GM19467 (cell line): Measurements from ENCODE around the gene DOCK2.
"Not testable (repeated sequence)": the region's sequence is repeated elsewhere in the genome, so short reads cannot be mapped to it uniquely, and the experiment has no call there.

Experiments used
- ATAC-seq: cut with Tn5 transposase; IDR thresholded peaks from one replicate; pipeline ENCODE4 v1.9.1; 2021; ENCODE audit warnings: mild to moderate bottlenecking, moderate library complexity; ENCODE audit not compliant: unreplicated experiment

DOCK2 gene

DNA sequence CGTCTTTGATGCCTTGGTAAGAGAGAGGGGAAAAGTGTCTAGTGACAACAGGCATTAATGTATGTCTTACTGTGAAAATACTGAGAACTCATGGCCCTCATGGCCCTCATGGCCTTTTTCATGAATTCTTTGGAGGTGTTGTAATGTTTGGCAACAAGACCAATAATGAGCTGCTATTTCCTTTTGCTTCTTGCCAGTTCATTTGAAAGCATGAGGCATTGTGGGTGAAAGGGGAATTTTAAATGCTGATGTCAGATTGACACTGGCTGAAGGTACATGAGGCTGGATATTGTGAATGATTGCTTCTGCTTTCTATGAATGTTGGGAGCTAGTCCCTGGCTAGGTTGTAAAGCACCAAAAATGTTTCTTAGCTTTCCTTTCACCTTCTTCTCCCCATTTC lies 79.2 kb downstream of the DOCK2 start:
- no peak for ATAC-seq

- no peak for ATAC-seq
Measured at GRCh38 chr5:169717288-169717687, 80.2 kb downstream of the DOCK2 start.

- no peak for ATAC-seq
Measured at GRCh38 chr5:169719360-169720314, 82.6 kb downstream of the DOCK2 start.

DNA sequence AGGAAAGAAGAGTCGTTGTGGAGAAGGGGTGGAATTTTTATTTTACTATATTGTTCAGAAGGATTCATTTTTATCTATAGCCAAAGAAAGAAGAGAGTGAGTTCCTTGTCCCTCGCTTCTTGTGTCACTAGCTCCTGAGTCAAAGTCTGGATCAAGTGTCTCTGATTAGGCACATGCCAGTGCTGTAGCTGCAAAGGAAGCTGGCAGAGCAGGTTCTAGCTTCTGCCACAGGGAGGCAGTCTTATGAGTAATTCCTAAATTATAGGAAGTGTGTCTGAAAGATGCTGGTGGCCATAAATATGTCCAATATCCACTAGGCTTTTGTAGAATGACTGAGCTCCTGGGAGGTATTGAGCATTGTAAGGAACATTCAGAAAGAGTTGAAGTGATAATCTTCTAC lies 84.7 kb downstream of the DOCK2 start:
- no peak for ATAC-seq

- ATAC-seq, result no peak
Measured at GRCh38 chr5:169723103-169723831, 86.2 kb downstream of the DOCK2 start.

GRCh38 chr5:169724303-169725087 lies 87.4 kb downstream of the DOCK2 start:
- ATAC-seq, result no peak

GRCh38 chr5:169725665-169726064 lies 88.6 kb downstream of the DOCK2 start:
- ATAC-seq, result not testable (repeated sequence)

DNA sequence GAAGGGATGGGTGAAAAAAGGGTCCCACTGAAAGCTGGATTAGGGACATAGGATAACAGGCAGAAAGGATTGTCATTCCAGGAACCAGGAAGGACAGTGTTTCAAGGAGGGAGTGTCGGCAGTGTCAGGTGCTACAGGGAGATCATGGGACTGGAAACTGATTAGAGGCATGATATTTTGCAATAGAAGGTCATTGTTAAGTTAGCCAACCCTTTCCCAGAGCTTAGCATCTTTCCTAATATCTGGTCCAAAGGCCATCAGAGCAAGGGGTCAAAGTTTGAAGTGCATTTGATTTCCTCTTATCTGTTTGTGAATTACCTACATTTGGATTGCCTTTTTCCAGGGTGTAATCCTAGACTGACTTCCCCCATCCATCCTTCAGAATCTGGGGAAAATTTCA lies 91.3 kb downstream of the DOCK2 start:
- no peak for ATAC-seq

GRCh38 chr5:169731221-169731620 lies 94.1 kb downstream of the DOCK2 start:
- no peak for ATAC-seq

GRCh38 chr5:169732841-169733240 lies 95.8 kb downstream of the DOCK2 start:
- ATAC-seq, result no peak

DNA sequence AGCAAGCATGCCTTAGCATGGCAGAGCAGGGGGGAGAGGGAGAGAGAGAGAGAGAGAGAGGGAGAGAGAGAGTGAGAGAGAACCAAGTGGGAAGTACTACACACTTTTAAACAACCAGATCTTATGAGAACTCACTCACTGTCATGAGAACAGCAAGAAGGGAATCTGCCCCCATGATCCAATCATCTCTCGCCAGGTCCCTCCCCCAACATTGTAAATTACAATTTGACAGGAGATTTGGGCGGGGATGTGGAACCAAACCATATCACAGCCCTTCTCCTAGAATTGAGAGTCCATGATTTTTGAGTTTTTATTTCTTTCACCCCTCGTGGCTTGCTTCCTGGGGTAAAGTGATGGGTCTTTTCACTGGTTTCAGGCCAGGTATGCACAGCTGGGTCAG lies 98.8 kb downstream of the DOCK2 start:
- no peak for ATAC-seq

DNA sequence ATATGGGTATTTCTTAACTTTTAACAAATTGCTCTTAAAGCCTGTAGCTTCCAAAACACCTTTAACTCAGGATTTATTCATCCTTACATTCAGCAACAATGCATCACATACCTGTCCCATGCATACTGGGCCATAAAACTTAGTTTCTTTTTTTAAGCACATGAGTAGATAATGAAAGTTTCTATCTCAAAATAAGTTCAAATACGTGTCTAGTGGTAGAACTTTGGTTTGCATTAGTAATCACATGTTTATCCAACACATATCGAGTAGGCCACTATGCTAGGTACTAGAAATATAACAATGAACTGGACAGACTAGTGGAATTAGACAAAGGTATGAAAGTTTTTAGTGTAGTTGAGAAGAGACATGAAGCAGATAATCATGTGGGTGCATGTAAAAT lies 99.6 kb downstream of the DOCK2 start:
- ATAC-seq, result no peak

DNA sequence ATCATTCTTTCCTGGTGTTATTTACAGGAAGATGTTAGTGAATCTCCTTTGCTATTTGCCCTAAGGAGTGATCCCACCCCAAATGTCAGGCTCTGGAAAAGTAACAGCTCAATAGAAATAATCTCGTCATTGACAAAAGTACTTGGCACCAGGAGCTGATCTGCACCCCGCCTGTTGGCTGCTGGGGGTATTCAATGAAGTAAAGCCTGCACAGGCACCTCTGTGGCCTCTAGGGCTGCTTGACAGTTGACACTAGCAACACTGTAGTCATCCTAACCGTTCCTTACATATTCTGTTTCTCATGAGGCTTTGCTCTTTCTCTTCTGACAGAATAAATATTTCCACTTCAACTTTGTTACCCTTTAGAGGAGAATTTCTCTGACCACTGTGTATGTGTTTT lies 103.4 kb downstream of the DOCK2 start:
- no peak for ATAC-seq

DNA sequence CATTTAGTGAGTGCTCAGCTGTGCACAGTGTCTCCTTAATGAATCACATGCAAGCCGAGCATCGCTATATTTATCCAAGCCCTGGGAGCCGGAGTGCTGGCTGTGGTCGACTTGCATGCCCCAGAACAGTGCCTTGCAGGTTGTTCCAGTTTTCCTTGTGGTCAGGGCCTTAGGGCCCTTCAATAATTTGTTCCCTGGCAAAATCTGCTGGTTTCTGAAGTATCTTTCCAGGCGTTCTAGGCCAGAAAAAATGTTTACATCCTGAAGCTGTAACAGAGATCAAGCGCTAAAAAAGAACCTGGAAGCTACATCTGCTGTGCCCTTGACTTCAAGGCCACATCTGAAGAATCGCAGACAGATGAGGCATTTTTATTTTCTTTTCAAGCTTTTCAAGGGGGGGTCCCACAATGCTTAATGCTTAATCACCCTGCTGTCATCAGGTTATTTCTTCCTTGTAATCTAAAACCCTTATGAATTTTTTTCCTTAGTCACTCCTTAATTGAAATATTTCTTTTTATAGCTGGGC lies 105.8 kb downstream of the DOCK2 start:
- no peak for ATAC-seq

GRCh38 chr5:169744336-169744735 lies 107.3 kb downstream of the DOCK2 start:
- no peak for ATAC-seq

DNA sequence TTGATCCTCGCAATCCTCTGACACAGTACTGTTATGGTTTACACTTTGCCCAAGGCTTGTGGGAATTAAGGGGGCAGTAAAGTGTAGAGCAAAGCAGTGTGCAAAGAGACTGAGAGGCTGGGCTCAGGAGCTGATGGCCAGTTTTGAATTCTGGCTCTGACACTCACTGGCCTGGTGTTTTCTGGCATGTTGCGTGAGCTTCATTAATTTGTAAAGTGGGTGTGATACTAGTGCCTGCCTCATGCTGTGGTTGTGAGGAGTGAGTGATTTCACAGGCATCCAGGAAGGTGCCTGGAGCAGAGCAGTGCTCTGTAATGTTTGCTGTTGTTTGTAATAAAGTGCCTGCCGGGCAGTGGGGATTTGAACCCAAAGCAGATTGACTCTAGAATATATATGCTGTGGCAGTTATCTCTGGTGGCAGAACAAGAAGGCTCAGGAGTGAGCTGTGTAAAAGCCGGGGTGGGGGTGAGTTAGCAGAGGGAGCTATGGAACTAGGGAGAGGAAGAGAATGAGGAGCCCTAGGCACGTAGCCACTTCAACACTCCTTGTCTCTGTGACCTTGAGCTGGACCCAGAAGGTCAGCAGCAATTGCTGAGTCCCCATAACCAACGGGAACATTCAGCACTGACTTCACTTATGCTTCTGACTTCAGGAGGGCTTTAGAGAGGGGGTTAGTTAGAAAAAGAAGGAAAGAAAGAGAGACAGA lies 108.5 kb downstream of the DOCK2 start:
- no peak for ATAC-seq

DNA sequence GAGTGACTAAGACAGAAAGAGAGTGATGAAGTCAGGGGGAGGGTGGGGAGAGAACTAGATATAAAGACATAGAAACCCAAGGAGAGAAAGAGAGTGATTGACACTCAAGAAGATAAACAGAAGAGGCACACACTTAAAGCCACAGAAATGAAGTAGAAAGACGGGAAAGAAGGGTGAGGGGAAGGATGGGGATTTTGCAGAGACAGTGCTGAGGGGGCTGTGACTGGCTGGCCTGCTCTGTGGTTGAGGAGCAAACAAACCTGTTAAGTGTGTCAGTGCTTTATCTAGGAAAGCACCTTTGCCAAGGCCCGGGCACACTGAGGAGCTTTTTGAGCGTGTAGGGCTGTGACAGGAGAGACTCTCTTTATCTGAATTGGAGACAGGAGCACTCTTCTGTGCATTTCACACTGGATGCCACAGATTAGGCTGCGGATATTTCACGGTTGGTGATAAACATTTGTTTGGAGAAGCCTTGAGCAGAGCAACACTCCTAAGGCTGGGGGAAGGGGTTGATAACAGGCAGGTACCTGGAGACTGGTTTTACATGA lies 109.1 kb downstream of the DOCK2 start:
- no peak for ATAC-seq

DNA sequence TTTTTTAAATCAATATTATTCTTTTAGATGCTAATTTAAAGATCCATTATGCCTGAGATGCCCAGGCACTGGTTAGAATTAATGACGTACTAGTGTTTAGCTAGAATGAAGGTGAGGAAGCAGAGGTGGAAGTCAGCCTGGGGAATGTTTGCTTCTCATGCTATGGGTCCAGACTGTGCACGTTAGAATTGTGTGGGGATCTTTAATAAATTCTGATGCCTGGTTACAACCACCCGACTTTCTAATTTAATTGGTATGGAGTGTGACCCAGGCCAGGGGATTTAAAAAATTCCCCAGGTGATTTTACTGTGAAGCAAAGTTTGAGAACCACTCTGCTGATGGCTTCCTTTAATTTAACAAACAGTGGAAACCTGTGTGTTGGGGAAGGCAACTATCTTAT lies 111.1 kb downstream of the DOCK2 start:
- ATAC-seq, result no peak

GRCh38 chr5:169749295-169749694 lies 112.2 kb downstream of the DOCK2 start:
- ATAC-seq, result no peak

DNA sequence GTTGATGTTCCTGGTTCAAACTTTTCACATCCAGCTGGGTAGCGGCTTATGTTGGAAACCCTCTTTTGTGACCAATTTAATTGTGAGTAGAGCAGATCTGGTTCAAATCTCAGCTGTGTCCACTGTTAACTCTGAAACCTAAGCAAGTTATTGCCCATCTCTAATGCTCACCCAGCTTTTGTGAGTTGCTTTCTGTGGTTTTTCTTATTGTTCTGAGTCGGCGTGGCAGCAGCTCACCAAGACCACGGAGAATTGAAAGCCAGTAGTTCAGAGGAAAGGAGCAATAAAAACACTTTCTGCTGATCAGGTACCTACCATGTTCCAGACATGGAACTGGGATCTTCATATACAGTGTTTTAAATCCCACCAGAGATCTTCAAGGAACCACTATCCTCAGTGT lies 114.4 kb downstream of the DOCK2 start:
- no peak for ATAC-seq
